Measurements from ENCODE around the gene ACP5.
"Not testable (repeated sequence)": the region's sequence is repeated elsewhere in the genome, so short reads cannot be mapped to it uniquely, and the experiment has no call there.

The ACP5 gene

GRCh38 chr19:11581740-11582139 lies 4.3 kb upstream of the ACP5 start:
- FAIRE-seq (peak; percentile 98), DNase-seq (ENCODE audit: extremely low spot score, insufficient read length, low read depth) (no peak)

DNA sequence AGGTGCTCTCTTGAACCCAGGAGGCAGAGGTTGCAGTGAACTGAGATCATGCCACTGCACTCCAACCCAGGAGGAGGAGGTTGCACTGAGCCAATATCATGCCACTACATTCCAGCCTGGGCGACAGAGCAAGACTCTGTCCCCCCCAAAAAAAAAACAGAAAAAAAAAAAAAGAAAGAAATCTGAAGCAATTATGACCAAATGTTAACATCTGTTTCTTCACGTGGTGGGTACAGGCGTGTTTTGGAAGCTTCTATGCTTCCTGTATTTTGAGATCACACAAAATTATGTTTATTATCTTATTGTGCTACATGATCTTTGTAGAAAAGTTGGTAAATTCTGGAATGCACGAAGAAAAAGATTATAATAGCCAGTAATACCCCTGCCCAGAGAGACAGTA lies 2.7 kb upstream of the ACP5 start:
- DNase-seq (ENCODE audit: extremely low spot score, insufficient read length, low read depth) = no peak
- no peak for FAIRE-seq

DNA sequence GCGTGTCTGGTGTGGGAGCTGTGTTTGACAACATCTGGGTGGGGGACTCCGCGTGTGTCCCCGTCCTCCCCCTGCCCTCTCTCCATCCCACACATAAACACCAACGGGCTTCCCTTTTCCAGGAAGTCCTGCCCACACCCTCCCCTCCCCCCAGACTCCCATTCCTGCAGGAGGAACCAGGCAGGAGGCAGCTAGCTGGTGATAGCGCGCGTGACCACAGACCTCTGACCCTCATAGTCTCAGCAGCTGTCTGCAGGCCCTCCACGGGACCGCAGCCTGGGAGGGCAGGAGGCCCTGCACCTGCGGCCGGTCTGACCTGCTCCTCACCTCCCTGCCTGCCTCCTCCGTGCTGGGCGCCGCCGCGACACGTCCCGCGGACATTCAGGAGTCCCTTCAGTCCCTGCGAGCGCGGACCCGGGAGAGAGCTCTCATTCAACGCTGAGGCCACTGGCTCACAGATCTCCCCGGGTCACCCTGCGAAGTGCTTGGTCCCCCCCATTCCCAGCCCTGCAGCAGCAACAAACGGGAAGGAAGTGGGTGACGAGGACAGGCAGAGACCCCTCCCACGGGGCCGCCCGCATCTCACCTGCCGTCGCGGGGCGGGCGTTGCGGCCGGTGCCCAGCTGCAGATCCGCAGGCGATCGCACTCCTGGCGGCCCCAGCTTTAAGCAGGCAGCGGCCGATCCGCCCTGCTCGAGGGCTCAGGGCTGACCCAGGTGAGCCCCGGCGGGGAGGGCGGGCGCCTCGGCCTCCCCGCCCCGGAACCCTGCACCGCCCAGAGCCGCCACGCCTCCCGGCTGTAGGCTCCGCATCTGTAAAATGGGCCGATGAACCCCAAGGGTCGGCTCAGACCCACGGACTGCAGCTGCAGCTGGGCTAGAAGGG lies 1.1 kb upstream of the ACP5 start:
- FAIRE-seq (peak; percentile 64), DNase-seq (ENCODE audit: extremely low spot score, insufficient read length, low read depth) (no peak)

- FAIRE-seq (no peak), DNase-seq (ENCODE audit: extremely low spot score, insufficient read length, low read depth) (no peak)
Observed at GRCh38 chr19:11576227-11576626, 1.2 kb downstream of the ACP5 start.

DNA sequence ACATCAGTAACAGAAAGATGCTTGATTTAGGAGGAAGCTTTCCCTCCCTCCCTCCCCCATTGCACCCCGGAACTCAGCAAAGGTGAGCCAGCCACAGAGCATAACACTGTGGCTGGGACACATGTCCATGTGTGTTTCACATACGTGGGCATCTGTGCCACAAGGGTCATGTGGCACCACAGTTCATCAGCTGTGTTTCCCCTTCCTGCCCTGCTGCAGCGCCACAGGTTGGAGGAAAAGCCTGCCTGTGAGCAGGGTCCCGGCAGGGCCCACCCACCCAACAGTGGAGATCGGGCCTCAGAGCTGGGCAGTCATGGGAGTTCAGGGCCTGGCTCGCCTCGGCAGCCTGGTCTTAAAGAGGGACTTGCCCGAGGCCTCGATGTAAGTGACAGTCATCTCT lies 2.8 kb downstream of the ACP5 start:
- FAIRE-seq (peak; percentile 67), DNase-seq (ENCODE audit: extremely low spot score, insufficient read length, low read depth) (no peak)

GRCh38 chr19:11573763-11574162 lies 3.7 kb downstream of the ACP5 start:
- DNase-seq (ENCODE audit: extremely low spot score, insufficient read length, low read depth); FAIRE-seq: not testable (repeated sequence)

GRCh38 chr19:11573354-11573753 lies 4.1 kb downstream of the ACP5 start:
- not testable (repeated sequence) for FAIRE-seq

DNA sequence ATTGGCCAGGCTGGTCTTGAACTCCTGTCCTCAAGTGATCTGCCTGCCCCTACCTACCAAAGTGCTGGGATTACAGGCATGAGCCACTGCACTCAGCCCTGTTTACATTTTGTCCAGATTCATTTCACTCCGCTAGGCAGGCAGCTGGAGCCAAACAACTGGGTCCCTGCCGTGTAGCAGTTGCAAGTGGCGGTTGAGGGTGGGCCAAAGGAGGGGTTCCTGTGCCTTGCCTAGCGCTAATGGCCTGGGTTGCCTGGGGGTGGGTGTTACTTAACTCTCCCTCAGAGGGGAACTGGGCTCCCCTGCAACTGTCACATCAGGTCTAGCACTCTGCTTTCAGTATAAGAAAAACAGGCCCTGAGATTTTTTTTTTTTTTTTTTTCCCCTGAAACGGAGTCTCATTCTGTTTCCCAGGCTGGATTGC lies 7.4 kb downstream of the ACP5 start:
- FAIRE-seq = no peak
- DNase-seq (ENCODE audit: extremely low spot score, insufficient read length, low read depth) = no peak

More at GRCh38 chr19:11573354-11573753, 4.1 kb downstream of the ACP5 start:
- not testable (repeated sequence) for DNase-seq (ENCODE audit: extremely low spot score, insufficient read length, low read depth)

DNA sequence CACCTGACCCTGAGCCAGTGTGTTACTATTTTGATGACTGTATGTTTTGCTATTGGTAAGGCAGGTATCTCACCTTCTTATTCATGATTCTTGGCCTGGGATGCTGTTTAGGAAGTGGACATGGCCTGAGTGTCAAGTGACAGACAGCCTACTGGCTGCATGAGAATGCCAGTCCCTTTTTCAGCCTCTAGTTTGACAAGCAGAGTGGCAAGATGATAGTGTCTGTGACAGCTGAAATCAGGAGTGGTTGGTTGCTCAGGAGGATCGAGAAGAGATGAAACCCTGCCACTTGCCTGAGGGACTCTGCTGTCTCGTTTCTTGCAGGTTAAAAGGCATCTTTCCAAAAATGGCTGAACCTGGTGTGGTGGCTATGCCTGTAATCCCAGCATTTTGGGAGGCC lies 11.3 kb downstream of the ACP5 start:
- FAIRE-seq (no peak), DNase-seq (ENCODE audit: extremely low spot score, insufficient read length, low read depth) (no peak)

DNA sequence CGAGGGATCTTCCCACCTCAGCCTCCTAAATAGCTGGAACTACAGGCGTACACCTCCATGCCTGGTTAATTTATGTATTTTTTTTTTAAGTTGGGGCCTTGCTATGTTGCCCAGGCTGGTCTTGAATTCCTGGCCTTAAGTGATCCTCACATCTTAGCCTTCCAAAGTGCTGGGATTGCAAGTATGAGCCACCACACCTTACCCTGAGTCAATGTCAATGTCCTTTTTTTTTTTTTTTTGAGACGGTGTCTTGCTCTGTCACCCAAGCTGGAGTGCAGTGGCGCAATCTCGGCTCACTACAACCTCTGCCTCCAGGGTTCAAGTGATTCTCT lies 11.8 kb downstream of the ACP5 start:
- not testable (repeated sequence) for DNase-seq (ENCODE audit: extremely low spot score, insufficient read length, low read depth); FAIRE-seq

GRCh38 chr19:11564082-11564807 lies 13.2 kb downstream of the ACP5 start:
- FAIRE-seq; DNase-seq (ENCODE audit: extremely low spot score, insufficient read length, low read depth): not testable (repeated sequence)

GRCh38 chr19:11563532-11563931 lies 13.9 kb downstream of the ACP5 start:
- DNase-seq (ENCODE audit: extremely low spot score, insufficient read length, low read depth) (no peak), FAIRE-seq (no peak)

GRCh38 chr19:11560404-11561051 lies 16.9 kb downstream of the ACP5 start:
- DNase-seq (ENCODE audit: extremely low spot score, insufficient read length, low read depth) (peak; percentile 46), FAIRE-seq (peak; percentile 88)

GRCh38 chr19:11558881-11559828 lies 18.3 kb downstream of the ACP5 start, which contains the start of gene ELOF1:
Gene ELOF1 (minus strand): TSS chr19:11559230. CDS start chr19:11554347, 4,883 bp downstream.
- FAIRE-seq (peak; percentile 95), DNase-seq (ENCODE audit: extremely low spot score, insufficient read length, low read depth) (peak; percentile 94)

DNA sequence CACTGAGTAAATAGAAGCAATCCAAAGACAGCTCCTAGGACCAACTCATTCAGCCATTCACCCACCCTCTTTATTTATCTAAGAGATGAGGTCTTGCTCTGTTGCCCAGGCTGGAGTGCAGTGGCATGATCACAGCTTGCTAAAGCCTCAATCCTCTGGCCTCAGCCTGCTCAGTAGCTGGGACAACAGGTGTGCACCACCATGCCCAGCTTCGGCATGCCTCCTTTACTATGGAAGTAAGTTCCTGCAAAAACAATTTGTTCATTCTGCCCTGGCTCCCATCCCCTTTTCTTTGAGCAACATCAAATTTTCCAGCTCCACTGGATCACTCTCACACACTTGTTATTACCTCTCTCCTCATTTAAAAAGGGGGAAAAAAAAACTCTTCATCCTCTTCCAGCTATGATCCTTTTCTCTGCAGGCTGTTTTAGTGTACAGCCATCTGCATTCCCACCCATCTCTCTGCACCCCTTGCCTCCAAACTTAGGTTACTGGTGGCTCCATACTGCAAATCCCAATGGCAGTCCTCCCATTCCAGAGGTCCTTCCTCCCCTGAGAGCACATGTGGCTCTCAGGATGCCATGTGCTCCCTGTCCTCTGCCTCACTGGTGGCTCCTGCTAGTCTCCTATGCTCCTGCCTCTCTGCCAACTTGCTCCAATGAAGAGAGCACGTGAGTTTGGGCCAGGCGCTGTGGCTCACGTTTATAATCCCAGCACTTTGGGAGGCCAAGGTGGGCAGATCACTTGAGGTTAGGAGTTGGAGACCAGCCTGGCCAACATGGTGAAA lies 20.6 kb downstream of the ACP5 start:
- DNase-seq (ENCODE audit: extremely low spot score, insufficient read length, low read depth) (no peak), FAIRE-seq (no peak)

GRCh38 chr19:11555246-11555645 lies 22.2 kb downstream of the ACP5 start:
- FAIRE-seq = no peak
- DNase-seq (ENCODE audit: extremely low spot score, insufficient read length, low read depth) = no peak

- FAIRE-seq (peak; percentile 85), DNase-seq (ENCODE audit: extremely low spot score, insufficient read length, low read depth) (no peak)
Observed at GRCh38 chr19:11554160-11554559, 23.3 kb downstream of the ACP5 start.

GRCh38 chr19:11552666-11553372 lies 24.6 kb downstream of the ACP5 start:
- no peak for DNase-seq (ENCODE audit: extremely low spot score, insufficient read length, low read depth)
- FAIRE-seq = no peak
